GM21825 (cell line): ENCODE measurements around the gene HSDL1.
A peak's percentile ranks its signal among the peaks of the same experiment; 100 is the strongest.

Experiments
- ATAC-seq: cut with Tn5 transposase; IDR thresholded peaks from one replicate; pipeline ENCODE4 v1.9.1; 2021; ENCODE audit warnings: mild to moderate bottlenecking, moderate library complexity; ENCODE audit not compliant: unreplicated experiment

Gene HSDL1

GRCh38 chr16:84176192-84177053, 31.4 kb upstream of the HSDL1 start:
- no peak for ATAC-seq

GRCh38 chr16:84175350-84176081, 30.5 kb upstream of the HSDL1 start:
- peak; percentile 70 for ATAC-seq

GRCh38 chr16:84174396-84174795, 29.4 kb upstream of the HSDL1 start:
- ATAC-seq, result no peak

- ATAC-seq, result no peak
Observed at GRCh38 chr16:84169765-84170310, 24.9 kb upstream of the HSDL1 start.

GRCh38 chr16:84166796-84167695, 22.1 kb upstream of the HSDL1 start:
- ATAC-seq, result no peak

- ATAC-seq, result no peak
Observed at GRCh38 chr16:84165746-84166145, 20.8 kb upstream of the HSDL1 start.

GRCh38 chr16:84161801-84162200, 16.8 kb upstream of the HSDL1 start:
- no peak for ATAC-seq

- no peak for ATAC-seq
Observed at GRCh38 chr16:84161037-84161436, 16.1 kb upstream of the HSDL1 start.

- ATAC-seq, result no peak
Observed at GRCh38 chr16:84159800-84160199, 14.8 kb upstream of the HSDL1 start.

- ATAC-seq, result no peak
Observed at GRCh38 chr16:84159007-84159406, 14.0 kb upstream of the HSDL1 start.

GRCh38 chr16:84156342-84156784, 11.4 kb upstream of the HSDL1 start:
- no peak for ATAC-seq

GRCh38 chr16:84155771-84156170, 10.8 kb upstream of the HSDL1 start:
- no peak for ATAC-seq

- ATAC-seq, result no peak
Observed at GRCh38 chr16:84155226-84155625, 10.2 kb upstream of the HSDL1 start.

GRCh38 chr16:84153660-84154214, 8.8 kb upstream of the HSDL1 start:
- no peak for ATAC-seq

- no peak for ATAC-seq
Observed at GRCh38 chr16:84150926-84151325, 5.9 kb upstream of the HSDL1 start.

- ATAC-seq, result peak; percentile 29
Observed at GRCh38 chr16:84144209-84144858, 643 bp downstream of the HSDL1 start.

GRCh38 chr16:84143784-84144199, 1.2 kb downstream of the HSDL1 start:
- ATAC-seq, result no peak

GRCh38 chr16:84143081-84143480, 1.9 kb downstream of the HSDL1 start:
- ATAC-seq, result no peak

- no peak for ATAC-seq
Observed at GRCh38 chr16:84141143-84141670, 3.8 kb downstream of the HSDL1 start.
